Prostate gland (tissue), 2 donors: ENCODE results near the gene C2CD3. TPM values are rescaled to one million over a fixed set of nuclear protein-coding genes. Genes with fewer than 3 reads are reported as not detected.

Experiments used
- DNase-seq: peaks from one replicate; pipeline ENCODE4 v3.0.0-alpha.2; 2019; ENCODE audit warnings: low spot score
- H3K27ac ChIP-seq, 2 donors: fragments of 200-600 bp; sonication (generic); 2 replicates each; pipeline ENCODE4 v1.5.1; 2017 to 2019
- H3K27me3 ChIP-seq: fragments of 200-600 bp; sonication (generic); replicated peaks from 2 replicates; pipeline ENCODE4 v1.5.1; 2019; ENCODE audit not compliant: insufficient read depth
- H3K36me3 ChIP-seq, 2 donors: fragments of 200-600 bp; sonication (generic); 1 replicate in 1 of 2; 2 replicates in 1 of 2; pipeline versions ENCODE4 v1.5.1 to v1.8.1; 2017 to 2019
- H3K4me1 ChIP-seq: fragments of 200-600 bp; sonication (generic); replicated peaks from 2 replicates; pipeline ENCODE4 v1.5.1; 2019
- H3K4me3 ChIP-seq, 2 donors: fragments of 200-600 bp; sonication (generic); 2 replicates each; pipeline ENCODE4 v1.5.1; 2017 to 2019
- H3K9me3 ChIP-seq: fragments of 200-600 bp; sonication (generic); 2 replicates; pipeline ENCODE4 v1.5.1; 2017
- CTCF ChIP-seq, 4 experiments: fragments of 200-600 bp in 2 of 4; fragments of 450-650 bp in 2 of 4; sonication (generic) in 2 of 4; IDR thresholded peaks; 1 replicate in 3 of 4; 2 replicates in 1 of 4; pipeline ENCODE4 v1.5.1; 2016 to 2019; ENCODE audit warnings: antibody characterized with exemption in 4 of 4, mild to moderate bottlenecking in 2 of 4, moderate library complexity in 2 of 4
- POLR2A ChIP-seq: fragments of 450-650 bp; IDR thresholded peaks from one replicate; pipeline ENCODE4 v1.6.1; 2016; ENCODE audit warnings: antibody characterized with exemption, mild to moderate bottlenecking
- POLR2AphosphoS5 ChIP-seq: sonication (generic); formaldehyde crosslinking; IDR thresholded peaks from one replicate; pipeline ENCODE4 v1.6.1; 2017; ENCODE audit warnings: antibody characterized with exemption
- WGBS: methylation state at CpG from one replicate; pipeline ENCODE4 v1.1.5; 2018; 5-methylcytosine and 5-hydroxymethylcytosine counted together
- intact Hi-C: fragments of 100-400 bp; cut with DNase I; formaldehyde crosslinking; loops from one replicate; pipeline ENCODE4 v1.14.2; 2022
- total RNA-seq, 2 donors: library from RNA; depleted of rRNA; stranded (reverse); fragments of >200 nt; gene quantifications; one replicate each; pipeline ENCODE4 v1.1.0, GENCODE V29; 2016

C2CD3 gene
- total RNA-seq, 2 donors from 2014 or later: 38.7 to 49.6 TPM

- intact Hi-C loops: loop anchor here (5.0 kb wide), 1 partner anchor 347 kb away; no protein-coding TSS in a partner anchor
- Histone ChIP-seq H3K27me3 (no peaks in the 10 kb centered on the region), H3K27ac (no peak overlapping the region), H3K36me3 (no peaks in the 10 kb centered on the region), H3K9me3 (no peaks in the 10 kb centered on the region), H3K4me3 (no peak overlapping the region), H3K4me1 (no peaks in the 10 kb centered on the region)
- TF ChIP-seq CTCF (IDR thresholded peaks at IDR 0.05) (no peak), POLR2A (no peak), POLR2AphosphoS5 (no peak)
- no peak for DNase-seq
- 63% methylated on average over 6 of the region's 6 CpGs for WGBS
These were observed 190.5 kb downstream of the C2CD3 start for GRCh38 chr11:73980001-73980961.

GRCh38 chr11:73978576-73979086 lies 192.2 kb downstream of the C2CD3 start:
- 95% methylated on average over 3 of the region's 3 CpGs for WGBS

GRCh38 chr11:73977856-73978519 lies 192.8 kb downstream of the C2CD3 start:
- Histone ChIP-seq H3K4me3 (no peak overlapping the region), H3K4me1 (no peaks in the 10 kb centered on the region), H3K36me3 (no peaks in the 10 kb centered on the region), H3K27ac (no peak overlapping the region), H3K27me3 (no peaks in the 10 kb centered on the region), H3K9me3 (no peaks in the 10 kb centered on the region)
- WGBS: 95% methylated on average over 18 of the region's 18 CpGs
- TF ChIP-seq POLR2A (no peak), CTCF (IDR thresholded peaks at IDR 0.05) (no peak), POLR2AphosphoS5 (no peak)
- DNase-seq: no peak
- intact Hi-C loops: no loop called here

More at GRCh38 chr11:73978576-73979086, 192.2 kb downstream of the C2CD3 start:
- DNase-seq: no peak
- H3K9me3 ChIP-seq: no peaks in the 10 kb centered on the region
- no peak overlapping the region for H3K4me3 ChIP-seq
- H3K36me3 ChIP-seq: no peaks in the 10 kb centered on the region
- intact Hi-C loops: no loop called here
- no peak for TF ChIP-seq POLR2A
- TF ChIP-seq CTCF (IDR thresholded peaks at IDR 0.05): no peak
- no peak for TF ChIP-seq POLR2AphosphoS5
- H3K27me3 ChIP-seq: no peaks in the 10 kb centered on the region
- H3K27ac ChIP-seq: no peak overlapping the region
- H3K4me1 ChIP-seq: no peaks in the 10 kb centered on the region

GRCh38 chr11:73976451-73977151 lies 194.2 kb downstream of the C2CD3 start:
- no peaks in the 10 kb centered on the region for H3K4me1 ChIP-seq
- WGBS: 89% methylated on average over 14 of the region's 14 CpGs
- no peak overlapping the region for H3K27ac ChIP-seq
- H3K27me3 ChIP-seq: no peaks in the 10 kb centered on the region
- H3K4me3 ChIP-seq: no peak overlapping the region
- no peak for DNase-seq
- TF ChIP-seq CTCF (IDR thresholded peaks at IDR 0.05) (no peak), POLR2AphosphoS5 (no peak), POLR2A (no peak)
- H3K9me3 ChIP-seq: no peaks in the 10 kb centered on the region
- no peaks in the 10 kb centered on the region for H3K36me3 ChIP-seq
- intact Hi-C loops: no loop called here
